ENCODE results near the gene EXOC6B. TPM values are rescaled to one million over a fixed set of nuclear protein-coding genes. Genes with fewer than 3 reads are reported as not detected.

Gene EXOC6B
- total and polyA plus RNA-seq, 2 of the 8 experiments (the other 6 are each of a cell fraction or from before 2014, with no cell fraction given), result 13.5 to 33.0 TPM

DNA sequence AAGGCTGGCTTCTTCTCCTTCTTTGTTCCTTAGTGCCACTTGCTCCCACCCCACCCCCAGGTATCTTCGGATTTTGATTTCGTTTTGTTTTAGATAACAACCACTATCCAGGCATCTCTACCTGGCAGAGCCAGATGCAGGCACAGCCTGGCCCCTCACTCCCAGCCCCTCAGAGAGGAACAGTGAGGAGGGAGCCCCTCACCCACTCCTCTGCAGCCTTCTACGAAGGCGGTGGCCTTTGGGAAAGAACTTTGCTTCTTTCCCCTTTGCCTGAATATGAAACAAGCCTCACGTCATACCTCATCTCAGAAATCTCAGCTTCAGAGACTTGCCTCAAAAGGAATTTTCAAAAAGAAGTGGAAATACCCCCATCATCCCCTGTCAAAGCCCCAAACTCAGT lies 671.9 kb downstream of the EXOC6B start (continued):
- no peak for TF ChIP-seq SAP30 (IDR thresholded peaks at IDR 0.05; ENCODE audit: insufficient read depth, insufficient replicate concordance, low read length)
- no peak for TF ChIP-seq EGR1 (IDR thresholded peaks at IDR 0.05; ENCODE audit: borderline replicate concordance, low read depth, low read length)
- TF ChIP-seq POU5F1 (IDR thresholded peaks at IDR 0.05; ENCODE audit: low read depth, low read length), result no peak
- TF ChIP-seq TAF1 (IDR thresholded peaks at IDR 0.05; ENCODE audit: low read depth, low read length), result no peak
- TF ChIP-seq, protein P1, sequence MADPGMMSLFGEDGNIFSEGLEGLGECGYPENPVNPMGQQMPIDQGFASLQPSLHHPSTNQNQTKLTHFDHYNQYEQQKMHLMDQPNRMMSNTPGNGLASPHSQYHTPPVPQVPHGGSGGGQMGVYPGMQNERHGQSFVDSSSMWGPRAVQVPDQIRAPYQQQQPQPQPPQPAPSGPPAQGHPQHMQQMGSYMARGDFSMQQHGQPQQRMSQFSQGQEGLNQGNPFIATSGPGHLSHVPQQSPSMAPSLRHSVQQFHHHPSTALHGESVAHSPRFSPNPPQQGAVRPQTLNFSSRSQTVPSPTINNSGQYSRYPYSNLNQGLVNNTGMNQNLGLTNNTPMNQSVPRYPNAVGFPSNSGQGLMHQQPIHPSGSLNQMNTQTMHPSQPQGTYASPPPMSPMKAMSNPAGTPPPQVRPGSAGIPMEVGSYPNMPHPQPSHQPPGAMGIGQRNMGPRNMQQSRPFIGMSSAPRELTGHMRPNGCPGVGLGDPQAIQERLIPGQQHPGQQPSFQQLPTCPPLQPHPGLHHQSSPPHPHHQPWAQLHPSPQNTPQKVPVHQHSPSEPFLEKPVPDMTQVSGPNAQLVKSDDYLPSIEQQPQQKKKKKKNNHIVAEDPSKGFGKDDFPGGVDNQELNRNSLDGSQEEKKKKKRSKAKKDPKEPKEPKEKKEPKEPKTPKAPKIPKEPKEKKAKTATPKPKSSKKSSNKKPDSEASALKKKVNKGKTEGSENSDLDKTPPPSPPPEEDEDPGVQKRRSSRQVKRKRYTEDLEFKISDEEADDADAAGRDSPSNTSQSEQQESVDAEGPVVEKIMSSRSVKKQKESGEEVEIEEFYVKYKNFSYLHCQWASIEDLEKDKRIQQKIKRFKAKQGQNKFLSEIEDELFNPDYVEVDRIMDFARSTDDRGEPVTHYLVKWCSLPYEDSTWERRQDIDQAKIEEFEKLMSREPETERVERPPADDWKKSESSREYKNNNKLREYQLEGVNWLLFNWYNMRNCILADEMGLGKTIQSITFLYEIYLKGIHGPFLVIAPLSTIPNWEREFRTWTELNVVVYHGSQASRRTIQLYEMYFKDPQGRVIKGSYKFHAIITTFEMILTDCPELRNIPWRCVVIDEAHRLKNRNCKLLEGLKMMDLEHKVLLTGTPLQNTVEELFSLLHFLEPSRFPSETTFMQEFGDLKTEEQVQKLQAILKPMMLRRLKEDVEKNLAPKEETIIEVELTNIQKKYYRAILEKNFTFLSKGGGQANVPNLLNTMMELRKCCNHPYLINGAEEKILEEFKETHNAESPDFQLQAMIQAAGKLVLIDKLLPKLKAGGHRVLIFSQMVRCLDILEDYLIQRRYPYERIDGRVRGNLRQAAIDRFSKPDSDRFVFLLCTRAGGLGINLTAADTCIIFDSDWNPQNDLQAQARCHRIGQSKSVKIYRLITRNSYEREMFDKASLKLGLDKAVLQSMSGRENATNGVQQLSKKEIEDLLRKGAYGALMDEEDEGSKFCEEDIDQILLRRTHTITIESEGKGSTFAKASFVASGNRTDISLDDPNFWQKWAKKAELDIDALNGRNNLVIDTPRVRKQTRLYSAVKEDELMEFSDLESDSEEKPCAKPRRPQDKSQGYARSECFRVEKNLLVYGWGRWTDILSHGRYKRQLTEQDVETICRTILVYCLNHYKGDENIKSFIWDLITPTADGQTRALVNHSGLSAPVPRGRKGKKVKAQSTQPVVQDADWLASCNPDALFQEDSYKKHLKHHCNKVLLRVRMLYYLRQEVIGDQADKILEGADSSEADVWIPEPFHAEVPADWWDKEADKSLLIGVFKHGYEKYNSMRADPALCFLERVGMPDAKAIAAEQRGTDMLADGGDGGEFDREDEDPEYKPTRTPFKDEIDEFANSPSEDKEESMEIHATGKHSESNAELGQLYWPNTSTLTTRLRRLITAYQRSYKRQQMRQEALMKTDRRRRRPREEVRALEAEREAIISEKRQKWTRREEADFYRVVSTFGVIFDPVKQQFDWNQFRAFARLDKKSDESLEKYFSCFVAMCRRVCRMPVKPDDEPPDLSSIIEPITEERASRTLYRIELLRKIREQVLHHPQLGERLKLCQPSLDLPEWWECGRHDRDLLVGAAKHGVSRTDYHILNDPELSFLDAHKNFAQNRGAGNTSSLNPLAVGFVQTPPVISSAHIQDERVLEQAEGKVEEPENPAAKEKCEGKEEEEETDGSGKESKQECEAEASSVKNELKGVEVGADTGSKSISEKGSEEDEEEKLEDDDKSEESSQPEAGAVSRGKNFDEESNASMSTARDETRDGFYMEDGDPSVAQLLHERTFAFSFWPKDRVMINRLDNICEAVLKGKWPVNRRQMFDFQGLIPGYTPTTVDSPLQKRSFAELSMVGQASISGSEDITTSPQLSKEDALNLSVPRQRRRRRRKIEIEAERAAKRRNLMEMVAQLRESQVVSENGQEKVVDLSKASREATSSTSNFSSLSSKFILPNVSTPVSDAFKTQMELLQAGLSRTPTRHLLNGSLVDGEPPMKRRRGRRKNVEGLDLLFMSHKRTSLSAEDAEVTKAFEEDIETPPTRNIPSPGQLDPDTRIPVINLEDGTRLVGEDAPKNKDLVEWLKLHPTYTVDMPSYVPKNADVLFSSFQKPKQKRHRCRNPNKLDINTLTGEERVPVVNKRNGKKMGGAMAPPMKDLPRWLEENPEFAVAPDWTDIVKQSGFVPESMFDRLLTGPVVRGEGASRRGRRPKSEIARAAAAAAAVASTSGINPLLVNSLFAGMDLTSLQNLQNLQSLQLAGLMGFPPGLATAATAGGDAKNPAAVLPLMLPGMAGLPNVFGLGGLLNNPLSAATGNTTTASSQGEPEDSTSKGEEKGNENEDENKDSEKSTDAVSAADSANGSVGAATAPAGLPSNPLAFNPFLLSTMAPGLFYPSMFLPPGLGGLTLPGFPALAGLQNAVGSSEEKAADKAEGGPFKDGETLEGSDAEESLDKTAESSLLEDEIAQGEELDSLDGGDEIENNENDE (IDR thresholded peaks at IDR 0.05; ENCODE audit: insufficient replicate concordance, low read length), result no peak
- no peak for TF ChIP-seq HDAC2 (IDR thresholded peaks at IDR 0.05; ENCODE audit: borderline replicate concordance in 1 of 2, low read depth in 2 of 2, low read length in 2 of 2)
